ENCODE measurements around the gene NUP37. TPM values are rescaled to one million over a fixed set of nuclear protein-coding genes. Genes with fewer than 3 reads are reported as not detected.

The NUP37 gene
- total RNA-seq, 2 experiments from 2014 or later: 99.1 to 104 TPM

DNA sequence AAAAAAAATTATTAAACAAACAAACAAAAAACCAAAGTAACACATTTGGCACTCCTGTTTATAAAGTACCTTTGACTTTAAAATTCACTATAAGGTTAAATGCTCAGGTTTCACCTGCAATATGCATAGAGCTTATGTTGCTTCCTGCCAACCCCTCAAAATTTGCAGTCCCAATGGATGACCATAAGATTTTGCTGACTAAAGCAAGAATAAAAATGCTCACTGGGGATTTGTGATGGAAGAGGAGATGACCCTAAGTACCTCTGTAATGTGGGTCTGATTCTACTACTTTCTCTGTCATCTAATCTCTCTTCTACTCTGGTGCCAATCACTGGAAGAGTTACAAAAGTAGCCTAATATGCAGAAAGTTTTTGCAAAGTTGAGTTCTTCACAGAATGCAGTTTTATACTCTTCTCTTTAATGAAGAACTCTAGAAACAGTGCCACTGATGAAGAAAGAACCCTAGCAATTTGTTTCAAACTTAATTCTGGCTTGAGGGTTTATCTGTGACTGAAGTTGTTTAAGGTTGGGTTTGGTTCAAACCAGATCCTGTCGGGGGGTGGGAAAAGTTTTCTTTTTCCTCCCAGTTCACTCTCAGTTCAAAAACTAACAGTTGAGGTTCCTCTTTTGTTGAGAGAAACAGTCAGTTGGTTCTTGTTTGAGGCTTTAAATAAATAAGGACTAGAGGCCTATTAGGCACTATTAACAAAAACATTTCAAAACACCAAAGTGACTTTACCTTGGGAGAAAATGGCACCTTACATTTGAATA lies 69.1 kb downstream of the NUP37 start:
- intact Hi-C loops (cut with micrococcal nuclease): no loop called here
- peaks cover 24% of the 10 kb centered on the region for H3K4me1 Mint-ChIP-seq (ENCODE audit: low read depth)
- no peak overlapping the region for H3K4me3 Mint-ChIP-seq
- CTCF ChIA-PET: no interaction called here
- no peaks in the 10 kb centered on the region for H3K9me3 Mint-ChIP-seq
- POLR2A ChIA-PET: no interaction called here
- DNase-seq (no peak), ATAC-seq (no peak)
- TF ChIP-seq, protein P1, sequence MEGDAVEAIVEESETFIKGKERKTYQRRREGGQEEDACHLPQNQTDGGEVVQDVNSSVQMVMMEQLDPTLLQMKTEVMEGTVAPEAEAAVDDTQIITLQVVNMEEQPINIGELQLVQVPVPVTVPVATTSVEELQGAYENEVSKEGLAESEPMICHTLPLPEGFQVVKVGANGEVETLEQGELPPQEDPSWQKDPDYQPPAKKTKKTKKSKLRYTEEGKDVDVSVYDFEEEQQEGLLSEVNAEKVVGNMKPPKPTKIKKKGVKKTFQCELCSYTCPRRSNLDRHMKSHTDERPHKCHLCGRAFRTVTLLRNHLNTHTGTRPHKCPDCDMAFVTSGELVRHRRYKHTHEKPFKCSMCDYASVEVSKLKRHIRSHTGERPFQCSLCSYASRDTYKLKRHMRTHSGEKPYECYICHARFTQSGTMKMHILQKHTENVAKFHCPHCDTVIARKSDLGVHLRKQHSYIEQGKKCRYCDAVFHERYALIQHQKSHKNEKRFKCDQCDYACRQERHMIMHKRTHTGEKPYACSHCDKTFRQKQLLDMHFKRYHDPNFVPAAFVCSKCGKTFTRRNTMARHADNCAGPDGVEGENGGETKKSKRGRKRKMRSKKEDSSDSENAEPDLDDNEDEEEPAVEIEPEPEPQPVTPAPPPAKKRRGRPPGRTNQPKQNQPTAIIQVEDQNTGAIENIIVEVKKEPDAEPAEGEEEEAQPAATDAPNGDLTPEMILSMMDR (IDR thresholded peaks at IDR 0.05): no peak
- no peak overlapping the region for H3K27ac Mint-ChIP-seq
- no peaks in the 10 kb centered on the region for H3K27me3 Mint-ChIP-seq
- peaks cover 30% of the 10 kb centered on the region for H3K36me3 Mint-ChIP-seq (ENCODE audit: low read depth)

DNA sequence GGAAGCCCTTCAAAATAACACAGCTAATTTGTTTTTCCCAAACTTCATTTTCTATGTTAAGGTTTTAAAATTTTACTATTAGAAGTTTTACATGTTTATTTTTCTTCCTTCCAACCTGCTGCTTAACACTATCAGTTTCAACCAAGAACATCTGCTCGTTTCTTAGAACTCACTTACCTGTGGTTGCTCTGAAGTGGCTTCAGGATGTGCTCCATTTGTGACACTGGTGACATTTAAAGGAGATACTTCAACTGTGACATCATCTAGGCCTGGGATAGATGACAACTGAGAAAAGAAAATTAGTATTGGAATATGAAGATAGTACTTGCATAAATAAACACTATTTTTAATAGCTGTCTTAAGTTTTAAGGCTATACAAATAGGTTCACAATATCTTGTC lies 76.0 kb downstream of the NUP37 start:
- ATAC-seq: peak; percentile 95
- TF ChIP-seq, protein P1 (IDR thresholded peaks at IDR 0.05): no peak
- no peak overlapping the region for H3K4me3 Mint-ChIP-seq
- no peaks in the 10 kb centered on the region for H3K27me3 Mint-ChIP-seq
- H3K36me3 Mint-ChIP-seq (ENCODE audit: low read depth): peaks cover 10% of the 10 kb centered on the region
- no peaks in the 10 kb centered on the region for H3K9me3 Mint-ChIP-seq
- CTCF ChIA-PET: interaction anchor here (1.5 kb wide), 1 partner anchor 16 kb away, joined by 4 read pairs; no protein-coding TSS in a partner anchor
- peak; percentile 59 for DNase-seq
- POLR2A ChIA-PET: interaction anchor here (1.1 to 1.2 kb wide), 2 partner anchors 13 to 17 kb away, joined by 3 read pairs; no protein-coding TSS in a partner anchor
- intact Hi-C loops (cut with micrococcal nuclease): no loop called here
- H3K4me1 Mint-ChIP-seq (ENCODE audit: low read depth): peaks cover 13% of the 10 kb centered on the region
- H3K27ac Mint-ChIP-seq: peak overlapping the region; percentile 29

DNA sequence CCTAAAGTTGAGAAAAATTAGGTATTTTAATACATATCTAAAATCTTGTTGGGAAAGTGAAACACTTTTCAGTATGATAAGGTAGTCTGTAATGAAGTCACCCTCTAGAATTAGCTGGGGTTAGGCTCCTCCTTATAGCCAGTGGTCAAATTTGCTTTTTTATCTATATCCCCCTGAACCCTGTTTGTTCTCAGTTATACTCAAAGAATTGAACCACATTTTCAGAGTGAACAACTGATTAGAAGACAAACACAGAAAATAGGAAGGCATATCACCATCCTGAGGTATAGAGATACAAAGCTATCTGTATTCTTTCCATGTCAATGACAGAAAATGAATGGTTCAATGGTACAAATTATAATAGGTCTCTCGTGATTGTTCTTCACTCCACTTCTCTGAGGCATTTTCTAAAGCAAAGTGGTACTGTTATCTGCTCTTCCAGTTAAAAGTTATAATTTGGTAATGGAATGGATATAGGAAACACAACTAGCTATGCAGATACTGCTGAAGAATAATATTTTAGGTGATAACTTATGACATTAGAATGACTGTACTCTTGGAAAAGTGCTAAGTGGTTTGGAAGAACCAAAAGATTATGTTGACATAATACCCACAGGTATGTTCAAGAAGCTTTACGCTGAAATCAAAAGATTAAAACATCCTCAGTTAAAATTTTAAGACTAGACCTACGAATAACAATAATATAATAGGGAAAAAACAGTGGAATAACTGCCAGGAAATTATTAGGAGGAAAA lies 85.7 kb downstream of the NUP37 start:
- POLR2A ChIA-PET: no interaction called here

DNA sequence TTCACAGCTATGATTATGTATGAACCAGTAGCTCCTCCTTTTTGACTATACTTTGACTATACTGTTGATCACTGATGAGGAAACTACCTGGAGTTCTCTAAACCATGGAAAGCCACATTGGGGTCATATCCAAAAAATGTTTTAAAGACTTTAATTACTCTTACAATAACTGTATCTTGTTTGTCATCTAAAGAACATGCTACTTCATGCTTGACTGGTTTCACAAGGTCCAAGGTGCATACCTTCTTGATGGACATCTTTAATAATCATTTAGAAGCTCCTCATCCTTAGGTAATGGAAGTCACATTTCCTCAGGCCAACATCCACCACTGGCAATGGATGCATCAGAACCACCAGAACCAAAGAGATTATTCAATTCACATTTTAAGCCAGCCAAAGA lies 88.1 kb downstream of the NUP37 start:
- H3K9me3 Mint-ChIP-seq: no peaks in the 10 kb centered on the region
- H3K27me3 Mint-ChIP-seq: no peaks in the 10 kb centered on the region
- no peak overlapping the region for H3K4me3 Mint-ChIP-seq
- DNase-seq (no peak), ATAC-seq (no peak)
- H3K36me3 Mint-ChIP-seq (ENCODE audit: low read depth): peaks cover 16% of the 10 kb centered on the region
- TF ChIP-seq, protein P1 (IDR thresholded peaks at IDR 0.05): no peak
- H3K4me1 Mint-ChIP-seq (ENCODE audit: low read depth): no peaks in the 10 kb centered on the region
- POLR2A ChIA-PET: interaction anchor here (0.8 to 1.4 kb wide), 2 partner anchors 12 to 39 kb away, joined by 3 read pairs; no protein-coding TSS in a partner anchor
- CTCF ChIA-PET: interaction anchor here (0.6 to 1.1 kb wide), 2 partner anchors 29 to 145 kb away, joined by 3 read pairs; no protein-coding TSS in a partner anchor
- intact Hi-C loops (cut with micrococcal nuclease): no loop called here
- H3K27ac Mint-ChIP-seq: no peak overlapping the region

More for the DNA sequence above, 85.7 kb downstream of the NUP37 start:
- Mint-ChIP-seq H3K4me3 (no peak overlapping the region), H3K27me3 (no peaks in the 10 kb centered on the region), H3K9me3 (no peaks in the 10 kb centered on the region), H3K27ac (no peak overlapping the region), H3K36me3 (ENCODE audit: low read depth) (peaks cover 20% of the 10 kb centered on the region), H3K4me1 (ENCODE audit: low read depth) (no peaks in the 10 kb centered on the region)
- TF ChIP-seq, protein P1 (IDR thresholded peaks at IDR 0.05): no peak
- no peak for DNase-seq
- intact Hi-C loops (cut with micrococcal nuclease): no loop called here
- ATAC-seq: no peak
- CTCF ChIA-PET: interaction anchor here (1.0 to 1.8 kb wide), 2 partner anchors 67 to 94 kb away, joined by 3 read pairs; no protein-coding TSS in a partner anchor
